GM19351 (cell line): ENCODE measurements around the gene PCDHGC5.
A peak's percentile ranks its signal among the peaks of the same experiment; 100 is the strongest.

Source experiments
- ATAC-seq: cut with Tn5 transposase; IDR thresholded peaks from one replicate; pipeline ENCODE4 v1.9.1; 2021; ENCODE audit warnings: mild to moderate bottlenecking, moderate library complexity; ENCODE audit not compliant: unreplicated experiment

Gene PCDHGC5

GRCh38 chr5:141490271-141490670 is 1.4 kb downstream of the PCDHGC5 start:
- ATAC-seq: no peak

DNA sequence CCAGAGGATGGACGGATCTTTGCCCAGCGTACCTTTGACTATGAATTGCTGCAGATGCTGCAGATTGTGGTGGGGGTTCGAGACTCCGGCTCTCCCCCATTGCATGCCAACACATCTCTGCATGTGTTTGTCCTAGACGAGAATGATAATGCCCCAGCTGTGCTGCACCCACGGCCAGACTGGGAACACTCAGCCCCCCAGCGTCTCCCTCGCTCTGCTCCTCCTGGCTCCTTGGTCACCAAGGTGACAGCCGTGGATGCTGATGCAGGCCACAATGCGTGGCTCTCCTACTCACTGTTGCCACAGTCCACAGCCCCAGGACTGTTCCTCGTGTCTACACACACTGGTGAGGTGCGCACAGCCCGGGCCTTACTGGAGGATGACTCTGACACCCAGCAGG is 1.9 kb downstream of the PCDHGC5 start:
- no peak for ATAC-seq

- peak; percentile 12 for ATAC-seq
Observed at GRCh38 chr5:141491323-141492167, 2.7 kb downstream of the PCDHGC5 start.

- ATAC-seq: peak; percentile 64
Observed at GRCh38 chr5:141492168-141492885, 3.4 kb downstream of the PCDHGC5 start.

- ATAC-seq: no peak
Observed at GRCh38 chr5:141493500-141494422, 4.9 kb downstream of the PCDHGC5 start.

DNA sequence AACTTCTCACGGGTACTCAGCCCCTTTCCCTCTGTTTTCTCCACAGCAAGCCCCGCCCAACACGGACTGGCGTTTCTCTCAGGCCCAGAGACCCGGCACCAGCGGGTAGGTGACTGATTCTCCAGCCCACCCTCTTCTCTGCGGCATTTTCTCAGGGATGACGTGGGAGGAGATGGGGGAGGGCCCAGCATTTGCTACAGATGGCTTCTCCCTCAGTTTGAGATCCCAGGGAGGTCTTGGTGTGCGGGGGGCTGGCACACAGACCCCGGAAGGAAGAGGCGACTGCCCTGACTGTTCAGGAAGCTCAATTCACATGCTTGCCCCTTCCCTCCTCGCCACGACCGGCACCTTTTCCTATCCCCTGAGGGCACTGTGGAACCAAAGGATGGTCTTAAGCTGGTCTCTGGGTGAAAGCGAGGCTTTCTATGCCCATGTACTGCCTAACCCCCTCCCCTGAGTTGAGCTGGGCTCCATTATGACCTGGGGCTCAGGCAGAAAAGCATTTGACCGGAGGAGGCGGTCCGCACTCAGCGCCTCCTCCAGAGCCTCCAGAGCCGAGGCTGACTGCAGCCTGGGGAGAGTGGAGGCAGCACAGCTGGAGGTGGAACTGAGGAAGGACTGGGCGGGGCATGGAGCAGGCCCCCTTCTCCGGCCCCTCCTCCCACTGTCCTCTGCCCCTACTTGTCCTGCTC is 6.0 kb downstream of the PCDHGC5 start:
- ATAC-seq: no peak

GRCh38 chr5:141495453-141495811 is 6.6 kb downstream of the PCDHGC5 start:
- ATAC-seq: no peak

- no peak for ATAC-seq
Observed at GRCh38 chr5:141496038-141496437, 7.2 kb downstream of the PCDHGC5 start.

GRCh38 chr5:141501761-141502160 is 12.9 kb downstream of the PCDHGC5 start:
- no peak for ATAC-seq

DNA sequence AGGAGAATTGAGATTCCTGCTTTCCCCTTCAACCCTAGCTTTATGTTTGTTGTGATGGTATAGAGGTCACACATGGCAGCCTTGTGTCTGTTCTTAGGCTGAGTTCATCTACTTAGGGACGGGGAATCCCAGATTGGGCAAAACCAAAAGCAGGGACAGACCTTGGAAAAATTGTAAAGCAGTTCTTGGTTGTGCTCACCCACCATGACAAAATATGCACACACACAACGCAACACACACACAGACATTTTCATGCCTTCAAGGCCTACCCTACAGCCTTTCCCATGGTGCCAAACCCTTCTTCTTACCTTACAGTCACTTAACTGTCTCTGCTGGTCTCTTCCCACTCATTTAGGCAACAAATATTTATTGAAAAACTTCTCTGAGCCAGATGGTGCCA is 14.8 kb downstream of the PCDHGC5 start:
- no peak for ATAC-seq

- ATAC-seq: no peak
Observed at GRCh38 chr5:141504216-141504615, 15.3 kb downstream of the PCDHGC5 start.

GRCh38 chr5:141506381-141507155 is 17.7 kb downstream of the PCDHGC5 start:
- no peak for ATAC-seq

DNA sequence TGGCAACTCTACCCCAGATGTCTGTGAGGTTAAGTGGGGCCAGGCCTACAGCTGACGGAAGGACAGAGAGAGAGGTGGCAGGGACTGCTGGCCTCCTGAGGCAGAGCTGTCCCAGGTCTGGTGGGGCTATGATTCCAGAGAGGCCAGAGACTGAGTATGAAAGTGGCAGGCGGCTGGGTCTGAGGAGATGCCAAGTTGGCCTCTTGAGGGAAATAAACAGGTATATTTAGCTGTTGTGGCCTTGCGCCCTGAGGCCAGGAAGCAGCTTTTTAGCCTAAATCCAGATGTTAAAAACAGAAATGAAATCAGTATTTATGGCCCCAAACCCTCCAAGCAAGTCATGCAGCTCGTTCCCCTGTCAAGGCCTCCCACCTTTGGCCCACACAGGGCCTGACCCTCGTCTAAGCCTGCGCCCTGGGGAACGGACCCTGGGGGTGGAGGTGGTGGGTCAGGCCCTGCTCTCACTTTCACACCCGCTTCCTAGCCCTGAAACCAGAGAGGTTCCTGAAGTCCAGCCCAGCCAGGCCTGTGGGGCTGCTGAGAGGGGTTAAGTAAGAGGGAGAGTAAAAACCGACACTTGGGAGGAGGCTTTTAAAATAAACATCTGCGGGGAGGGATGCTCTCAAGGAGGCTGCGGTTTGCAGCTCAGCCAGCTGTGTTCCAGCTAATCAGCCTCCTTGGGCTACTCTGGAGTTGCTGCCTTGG is 18.7 kb downstream of the PCDHGC5 start:
- peak; percentile 33 for ATAC-seq

GRCh38 chr5:141508440-141508797 is 19.5 kb downstream of the PCDHGC5 start:
- ATAC-seq: no peak

DNA sequence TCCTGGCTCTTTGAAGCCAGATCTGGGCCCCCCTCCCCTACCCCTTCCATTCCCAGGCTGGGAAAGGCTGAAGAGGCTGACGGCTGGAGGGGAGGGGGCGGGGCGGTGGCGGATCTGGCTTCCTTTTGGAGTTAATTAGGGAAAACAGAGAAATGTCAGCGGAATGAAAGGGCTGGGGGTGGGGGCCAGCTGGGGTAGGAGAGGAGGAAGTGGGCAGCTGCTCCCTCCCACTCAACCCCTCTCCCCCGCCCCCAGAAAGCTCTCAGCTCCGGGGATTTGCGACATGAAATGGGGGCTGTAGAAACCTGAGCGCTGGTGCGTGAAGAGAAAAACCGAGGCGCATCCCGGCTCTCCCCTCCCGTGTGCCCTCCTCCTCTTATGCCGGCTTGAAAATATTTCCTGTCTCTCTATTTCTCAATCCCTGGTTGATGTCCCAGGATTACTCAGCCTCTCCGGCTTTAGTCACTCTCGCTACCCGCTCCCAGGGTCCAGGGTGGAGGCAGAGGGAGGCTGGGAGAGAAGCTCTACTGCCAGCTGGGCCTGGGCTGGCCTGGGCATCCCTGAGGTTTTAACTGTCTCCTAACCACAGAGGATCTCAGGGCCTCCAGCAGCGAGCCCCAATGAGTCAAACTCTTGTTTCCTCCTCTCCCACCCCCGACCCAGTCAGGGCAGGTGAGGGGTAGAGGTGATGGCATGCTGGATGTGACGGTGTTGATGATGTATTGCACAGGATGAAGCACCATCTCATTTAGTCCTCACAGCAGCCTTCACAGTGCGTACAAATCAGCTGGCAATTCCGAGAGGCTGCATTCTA is 20.1 kb downstream of the PCDHGC5 start:
- ATAC-seq: no peak

- no peak for ATAC-seq
Observed at GRCh38 chr5:141510160-141510559, 21.3 kb downstream of the PCDHGC5 start.

- peak; percentile 40 for ATAC-seq
Observed at GRCh38 chr5:141510850-141511601, 22.1 kb downstream of the PCDHGC5 start.
